ENCODE measurements around the gene SDK2.

The SDK2 gene

GRCh38 chr17:73354423-73355284, 289.6 kb downstream of the SDK2 start:
- ATAC-seq (replicated peaks) (no peak), DNase-seq (no peak)
- Mint-ChIP-seq H3K4me1 (ENCODE audit: low read depth in 2 of 2) (no peaks in the 10 kb centered on the region), H3K36me3 (ENCODE audit: insufficient read depth) (no peaks in the 10 kb centered on the region), H3K27me3 (peaks cover 11 to 24% of the 10 kb centered on the region in 2 donors), H3K27ac (no peak overlapping the region), H3K4me3 (no peak overlapping the region), H3K9me3 (no peaks in the 10 kb centered on the region)

DNA sequence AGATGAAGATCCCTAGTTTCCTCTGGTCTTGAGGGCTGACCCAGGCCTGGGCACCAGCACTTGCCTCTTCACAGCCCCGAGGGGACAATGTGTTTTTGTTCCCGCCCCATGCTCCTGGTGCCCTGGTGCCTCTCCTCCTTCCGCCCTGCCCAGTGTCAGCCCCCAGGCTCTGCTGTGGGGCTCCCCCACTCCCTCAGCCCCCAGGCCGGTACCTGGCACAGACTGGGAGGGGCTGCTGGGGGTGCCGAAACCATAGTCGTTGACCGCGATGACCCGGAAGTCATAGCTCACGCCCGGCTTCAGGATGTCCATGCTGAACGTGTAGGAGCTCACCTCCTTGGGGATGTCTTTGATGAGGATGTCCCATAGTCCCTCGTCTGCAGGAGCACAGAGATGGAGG, 292.0 kb downstream of the SDK2 start:
- H3K9me3 Mint-ChIP-seq: no peaks in the 10 kb centered on the region
- H3K36me3 Mint-ChIP-seq (ENCODE audit: insufficient read depth): no peaks in the 10 kb centered on the region
- ATAC-seq (replicated peaks): no peak

GRCh38 chr17:73351764-73352163, 292.5 kb downstream of the SDK2 start:
- no peak for ATAC-seq (replicated peaks)
- H3K4me1 Mint-ChIP-seq (ENCODE audit: low read depth in 2 of 2): no peaks in the 10 kb centered on the region
- peaks cover 0 to 17% of the 10 kb centered on the region in 2 donors for H3K27me3 Mint-ChIP-seq
- no peak overlapping the region for H3K27ac Mint-ChIP-seq
- no peak for DNase-seq
- no peak overlapping the region for H3K4me3 Mint-ChIP-seq
- no peaks in the 10 kb centered on the region for H3K9me3 Mint-ChIP-seq
- H3K36me3 Mint-ChIP-seq (ENCODE audit: insufficient read depth): no peaks in the 10 kb centered on the region

More for the DNA sequence above, 292.0 kb downstream of the SDK2 start:
- Mint-ChIP-seq H3K27ac (no peak overlapping the region), H3K4me1 (ENCODE audit: low read depth in 2 of 2) (no peaks in the 10 kb centered on the region), H3K27me3 (peaks cover 0 to 17% of the 10 kb centered on the region in 2 donors), H3K4me3 (no peak overlapping the region)
- no peak for DNase-seq

- ATAC-seq (replicated peaks): no peak
- no peak overlapping the region for H3K27ac Mint-ChIP-seq
- no peaks in the 10 kb centered on the region for H3K4me1 Mint-ChIP-seq (ENCODE audit: low read depth in 2 of 2)
- DNase-seq: no peak
- no peaks in the 10 kb centered on the region for H3K36me3 Mint-ChIP-seq (ENCODE audit: insufficient read depth)
- H3K9me3 Mint-ChIP-seq: no peaks in the 10 kb centered on the region
- no peak overlapping the region for H3K4me3 Mint-ChIP-seq
- peaks cover 0 to 17% of the 10 kb centered on the region in 2 donors for H3K27me3 Mint-ChIP-seq
Observed at GRCh38 chr17:73350864-73351263, 293.4 kb downstream of the SDK2 start.

GRCh38 chr17:73349647-73350046, 294.6 kb downstream of the SDK2 start:
- no peak overlapping the region for H3K4me3 Mint-ChIP-seq
- H3K9me3 Mint-ChIP-seq: no peaks in the 10 kb centered on the region
- H3K27me3 Mint-ChIP-seq: peaks cover 0 to 18% of the 10 kb centered on the region in 2 donors
- H3K4me1 Mint-ChIP-seq (ENCODE audit: low read depth in 2 of 2): no peaks in the 10 kb centered on the region
- no peak overlapping the region for H3K27ac Mint-ChIP-seq
- no peak for ATAC-seq (replicated peaks)
- no peak for DNase-seq
- no peaks in the 10 kb centered on the region for H3K36me3 Mint-ChIP-seq (ENCODE audit: insufficient read depth)

GRCh38 chr17:73349138-73349537, 295.1 kb downstream of the SDK2 start:
- Mint-ChIP-seq H3K27me3 (peaks cover 0 to 23% of the 10 kb centered on the region in 2 donors), H3K36me3 (ENCODE audit: insufficient read depth) (no peaks in the 10 kb centered on the region), H3K4me3 (no peak overlapping the region), H3K4me1 (ENCODE audit: low read depth in 2 of 2) (no peaks in the 10 kb centered on the region), H3K27ac (no peak overlapping the region), H3K9me3 (no peaks in the 10 kb centered on the region)
- no peak for ATAC-seq (replicated peaks)
- no peak for DNase-seq

DNA sequence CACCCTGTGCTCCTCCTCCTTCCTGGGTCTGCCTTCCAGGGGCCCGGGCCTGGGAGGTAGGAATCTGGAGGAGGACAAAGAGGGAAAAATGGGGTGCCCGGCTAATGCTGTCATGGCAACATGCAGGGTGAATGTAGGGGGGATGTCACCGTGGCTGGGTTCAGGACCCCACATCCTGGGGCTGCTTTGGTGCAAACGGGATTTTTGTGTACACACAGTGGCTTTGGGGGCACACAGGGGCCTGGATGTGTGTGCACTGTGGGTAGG, 295.5 kb downstream of the SDK2 start:
- Mint-ChIP-seq H3K4me3 (no peak overlapping the region), H3K4me1 (ENCODE audit: low read depth in 2 of 2) (no peaks in the 10 kb centered on the region), H3K36me3 (ENCODE audit: insufficient read depth) (no peaks in the 10 kb centered on the region), H3K9me3 (no peaks in the 10 kb centered on the region), H3K27me3 (peaks cover 0 to 27% of the 10 kb centered on the region in 2 donors), H3K27ac (no peak overlapping the region)
- ATAC-seq (replicated peaks) (no peak), DNase-seq (no peak)

- ATAC-seq (replicated peaks) (no peak), DNase-seq (no peak)
- Mint-ChIP-seq H3K4me1 (ENCODE audit: low read depth in 2 of 2) (no peaks in the 10 kb centered on the region), H3K27me3 (peaks cover 0 to 32% of the 10 kb centered on the region in 2 donors), H3K4me3 (no peak overlapping the region), H3K9me3 (no peaks in the 10 kb centered on the region), H3K36me3 (ENCODE audit: insufficient read depth) (no peaks in the 10 kb centered on the region), H3K27ac (no peak overlapping the region)
Observed at GRCh38 chr17:73348018-73348828, 296.0 kb downstream of the SDK2 start.

DNA sequence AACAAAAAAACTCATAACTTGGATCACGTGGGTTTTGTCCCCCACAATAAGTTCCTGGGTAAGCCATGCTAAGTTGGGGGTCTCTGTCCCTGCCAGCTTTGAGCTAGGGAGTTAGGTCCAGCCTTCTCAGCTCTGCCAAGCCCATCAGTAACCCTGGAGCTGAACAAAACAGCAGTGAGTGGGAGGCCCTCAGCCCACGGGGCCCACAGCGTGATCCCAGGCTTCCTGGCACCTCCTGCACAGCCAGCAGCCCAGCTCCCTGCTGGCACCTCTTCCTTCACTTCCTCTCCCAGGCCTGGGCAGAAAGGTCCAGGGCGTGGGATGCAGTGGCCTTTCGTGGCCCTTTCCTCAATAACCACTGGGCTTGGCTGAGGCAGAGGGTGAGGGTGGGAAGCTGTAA, 296.9 kb downstream of the SDK2 start:
- H3K27me3 Mint-ChIP-seq: peaks cover 3 to 38% of the 10 kb centered on the region in 2 donors
- ATAC-seq (replicated peaks): no peak

DNA sequence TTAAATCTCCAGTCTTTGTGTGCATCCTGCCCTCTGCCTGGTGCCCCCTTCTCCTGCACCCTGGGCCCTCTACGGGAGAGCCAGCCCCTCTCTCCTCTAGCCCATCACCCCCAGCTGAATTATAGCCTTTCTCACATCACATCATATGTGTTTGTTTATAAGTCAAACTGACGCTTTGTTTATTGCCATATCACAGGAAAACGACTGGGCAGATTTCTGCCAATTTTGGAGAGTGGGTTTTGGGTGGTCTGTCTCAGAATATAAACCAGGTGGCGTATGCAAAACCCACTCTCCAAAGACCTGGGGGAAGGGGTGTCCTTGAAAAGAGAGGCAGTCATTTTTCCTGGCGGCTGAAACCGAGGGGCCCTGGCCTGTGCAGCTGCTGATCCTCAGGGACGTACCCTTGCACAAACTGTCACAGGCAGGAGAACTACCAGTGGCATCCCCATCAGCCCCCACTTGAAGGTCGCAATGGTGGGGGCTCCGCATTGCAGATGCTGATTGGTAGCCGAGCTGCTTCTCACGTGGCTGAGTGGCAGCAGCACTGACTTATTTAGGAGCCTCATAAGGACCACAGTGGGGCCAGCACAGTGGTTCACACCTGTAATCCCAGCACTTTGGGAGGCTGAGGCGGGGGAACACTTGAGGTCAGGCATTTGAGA, 297.6 kb downstream of the SDK2 start:
- Mint-ChIP-seq H3K36me3 (ENCODE audit: insufficient read depth) (no peaks in the 10 kb centered on the region), H3K4me1 (ENCODE audit: low read depth in 2 of 2) (no peaks in the 10 kb centered on the region), H3K27me3 (peaks cover 7 to 45% of the 10 kb centered on the region in 2 donors), H3K9me3 (no peaks in the 10 kb centered on the region), H3K4me3 (no peak overlapping the region), H3K27ac (no peak overlapping the region)
- ATAC-seq (replicated peaks) (no peak), DNase-seq (no peak)

More for the DNA sequence above, 296.9 kb downstream of the SDK2 start:
- Mint-ChIP-seq H3K4me1 (ENCODE audit: low read depth in 2 of 2) (no peaks in the 10 kb centered on the region), H3K4me3 (no peak overlapping the region), H3K36me3 (ENCODE audit: insufficient read depth) (no peaks in the 10 kb centered on the region), H3K27ac (no peak overlapping the region), H3K9me3 (no peaks in the 10 kb centered on the region)
- no peak for DNase-seq

DNA sequence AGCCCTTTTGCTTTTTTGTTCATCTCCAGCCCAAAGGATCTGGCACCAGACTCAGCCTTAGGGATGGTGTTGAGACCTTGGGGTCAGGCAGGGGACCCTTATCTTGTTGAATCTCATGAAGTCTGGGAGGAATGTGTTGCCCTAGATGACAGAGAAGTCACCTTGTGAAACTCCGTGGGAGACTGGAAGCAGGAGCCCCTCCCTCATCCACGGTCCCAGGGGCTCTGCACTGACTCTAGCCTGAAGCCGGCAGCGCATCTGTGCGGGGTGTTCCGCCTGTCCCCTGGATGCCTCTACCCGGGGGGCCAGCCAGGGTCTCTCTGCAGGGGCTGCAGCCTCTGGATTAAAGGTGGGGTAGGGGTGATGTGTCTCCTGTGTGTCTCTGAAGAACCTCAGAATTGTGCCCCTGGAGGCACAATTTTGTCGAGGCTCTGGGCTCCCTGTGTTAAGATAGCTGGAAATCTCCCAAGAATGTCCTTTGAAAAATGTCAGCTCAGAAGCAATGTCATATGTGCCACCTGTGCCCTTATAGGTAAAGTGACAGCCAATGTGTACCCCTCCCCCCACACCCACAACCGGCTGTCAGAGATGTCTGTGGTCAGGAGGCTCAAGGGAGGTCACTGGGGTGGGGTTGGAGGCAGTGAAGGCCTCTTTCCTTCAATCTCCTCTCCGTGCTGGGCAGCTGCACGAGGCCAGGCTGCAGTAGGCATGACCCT, 300.3 kb downstream of the SDK2 start:
- H3K36me3 Mint-ChIP-seq (ENCODE audit: insufficient read depth): no peaks in the 10 kb centered on the region
- H3K27ac Mint-ChIP-seq: no peak overlapping the region
- H3K27me3 Mint-ChIP-seq: peaks cover 7 to 54% of the 10 kb centered on the region in 2 donors
- H3K9me3 Mint-ChIP-seq: no peaks in the 10 kb centered on the region
- no peaks in the 10 kb centered on the region for H3K4me1 Mint-ChIP-seq (ENCODE audit: low read depth in 2 of 2)
- no peak overlapping the region for H3K4me3 Mint-ChIP-seq
- ATAC-seq (replicated peaks) (no peak), DNase-seq (no peak)

- Mint-ChIP-seq H3K9me3 (no peaks in the 10 kb centered on the region), H3K4me3 (no peak overlapping the region), H3K27ac (no peak overlapping the region), H3K27me3 (peaks cover 12 to 54% of the 10 kb centered on the region in 2 donors), H3K4me1 (ENCODE audit: low read depth in 2 of 2) (no peaks in the 10 kb centered on the region), H3K36me3 (ENCODE audit: insufficient read depth) (no peaks in the 10 kb centered on the region)
- DNase-seq (no peak), ATAC-seq (replicated peaks) (no peak)
Observed at GRCh38 chr17:73343168-73343634, 301.0 kb downstream of the SDK2 start.

DNA sequence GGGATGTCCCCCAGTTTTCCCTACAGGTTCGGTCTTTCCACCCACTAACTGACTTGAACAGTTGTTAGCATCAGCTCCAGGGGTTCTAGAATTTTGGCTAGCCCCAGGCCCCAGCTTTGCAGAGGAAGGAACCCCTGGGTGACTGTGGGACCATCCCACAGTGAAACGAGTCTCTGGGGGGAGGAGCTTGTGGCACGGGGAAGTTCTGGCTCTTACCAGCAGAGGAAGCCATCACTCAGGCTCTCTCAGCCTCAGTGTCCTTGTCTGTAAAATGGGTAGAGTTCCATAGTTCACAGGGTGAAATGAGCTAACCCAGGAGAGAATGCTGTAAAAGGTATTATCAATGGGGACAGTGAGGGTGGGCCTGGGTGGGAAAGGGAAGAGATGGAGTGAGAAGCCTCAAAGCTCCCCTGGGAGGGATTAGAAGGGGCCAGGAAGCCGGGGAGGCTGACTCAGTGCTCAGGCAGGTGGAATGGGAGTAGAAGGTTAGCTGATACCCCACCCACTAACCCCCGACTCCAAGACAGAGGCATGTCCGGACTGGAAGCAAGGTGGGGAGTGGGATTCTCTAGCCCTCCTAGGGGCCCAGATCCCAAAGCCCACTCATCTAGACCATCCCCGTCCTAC, 301.6 kb downstream of the SDK2 start:
- DNase-seq (no peak), ATAC-seq (replicated peaks) (no peak)
- Mint-ChIP-seq H3K27me3 (peaks cover 12 to 54% of the 10 kb centered on the region in 2 donors), H3K4me1 (ENCODE audit: low read depth in 2 of 2) (no peaks in the 10 kb centered on the region), H3K4me3 (no peak overlapping the region), H3K9me3 (no peaks in the 10 kb centered on the region), H3K27ac (no peak overlapping the region), H3K36me3 (ENCODE audit: insufficient read depth) (no peaks in the 10 kb centered on the region)
